Dermis microvascular lymphatic vessel endothelial cell (primary cell): ENCODE results near the gene RASD1. TPM values are rescaled to one million over a fixed set of nuclear protein-coding genes. Genes with fewer than 3 reads are reported as not detected.

Experiments
- DNase-seq, 2 donors: peaks; one replicate each; pipeline versions ENCODE4 v3.0.0 to v3.0.0-alpha.2; 2010; ENCODE audit warnings: low read depth in 2 of 2
- total RNA-seq: library from RNA; depleted of rRNA; stranded (reverse); fragments of >200 nt; gene quantifications from 2 replicates; pipeline ENCODE4 v1.2.1, GENCODE V29; 2014

The RASD1 gene
- total RNA-seq, 1 donor from 2014 or later, result 5.4 TPM

DNA sequence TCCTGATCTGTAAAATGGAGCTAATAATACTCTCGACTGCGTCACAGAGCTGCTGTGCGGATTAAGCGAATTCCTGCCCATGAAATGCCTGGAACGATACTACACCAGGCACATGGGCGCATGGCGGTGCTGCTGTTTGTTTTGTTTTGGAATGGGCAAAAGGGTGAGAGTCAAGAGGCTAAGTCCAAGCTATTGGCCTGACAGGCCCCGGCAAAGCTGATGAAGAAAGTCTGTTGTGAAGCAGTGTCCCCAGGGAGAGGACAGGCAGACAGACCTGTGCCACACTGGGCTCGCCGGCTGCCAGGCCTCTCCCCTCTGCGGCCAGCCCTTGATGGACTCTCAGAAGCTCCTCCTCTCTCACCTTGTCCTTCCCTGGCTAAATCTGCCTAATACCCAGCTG, 31.3 kb upstream of the RASD1 start:
- DNase-seq, result no peak

DNA sequence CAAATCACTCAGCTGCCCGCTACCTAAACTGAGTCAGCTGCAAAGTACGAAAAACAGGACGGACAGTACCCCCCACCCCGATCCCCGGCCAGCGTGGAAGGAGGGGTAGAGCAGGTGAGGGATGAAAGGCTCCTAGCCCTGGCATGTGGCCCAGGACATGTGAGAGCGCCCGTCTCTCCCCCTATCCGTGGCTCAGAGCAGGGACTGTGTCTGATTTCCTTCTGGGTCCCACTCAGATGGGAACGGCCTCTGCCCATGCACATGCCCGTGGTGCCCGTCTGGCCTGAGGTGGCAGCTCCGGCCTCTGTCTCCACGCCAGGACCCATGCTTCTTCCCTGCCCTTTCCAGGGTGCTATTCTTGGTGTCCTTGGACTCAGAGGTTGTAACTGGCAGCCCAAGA, 30.2 kb upstream of the RASD1 start:
- no peak for DNase-seq

DNA sequence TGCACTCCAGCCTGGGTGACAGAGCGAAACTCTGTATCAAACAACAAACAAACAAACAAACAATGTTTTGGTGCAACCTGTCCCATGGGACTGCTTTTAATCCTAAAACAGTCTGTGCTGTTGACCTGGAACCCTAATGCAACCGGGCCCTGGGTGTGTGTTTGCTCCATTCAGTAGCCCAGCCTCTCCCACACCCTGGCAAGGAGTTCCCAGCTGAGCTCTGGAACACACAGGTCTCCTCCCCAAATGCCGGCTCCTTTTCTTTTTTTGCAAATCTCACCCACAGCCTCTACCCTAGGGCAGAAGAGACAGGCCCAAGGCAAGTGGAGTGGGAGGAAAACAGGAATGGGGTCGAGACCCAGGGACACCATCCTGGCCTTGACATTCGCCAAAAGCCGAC, 29.8 kb upstream of the RASD1 start:
- no peak for DNase-seq

DNA sequence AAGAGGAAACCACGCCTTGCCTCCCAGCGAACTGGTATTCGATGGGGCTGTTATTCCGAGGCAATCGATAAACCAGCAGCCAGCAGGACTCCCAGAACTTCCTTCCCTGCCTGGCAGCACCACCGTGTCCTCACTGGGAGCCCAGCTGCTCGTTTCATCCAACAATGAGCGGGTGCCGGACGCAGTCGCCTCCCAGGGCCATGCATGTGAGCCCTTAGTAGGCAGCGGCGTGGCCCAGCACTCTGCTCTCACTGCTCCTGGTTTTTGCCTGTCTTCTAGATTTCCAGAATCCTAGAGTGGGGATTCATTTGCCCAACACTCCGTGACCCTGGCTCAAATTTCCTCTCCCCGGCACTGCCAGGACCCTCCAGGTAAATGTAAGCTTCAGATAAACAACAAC, 29.1 kb upstream of the RASD1 start:
- DNase-seq, result no peak

DNA sequence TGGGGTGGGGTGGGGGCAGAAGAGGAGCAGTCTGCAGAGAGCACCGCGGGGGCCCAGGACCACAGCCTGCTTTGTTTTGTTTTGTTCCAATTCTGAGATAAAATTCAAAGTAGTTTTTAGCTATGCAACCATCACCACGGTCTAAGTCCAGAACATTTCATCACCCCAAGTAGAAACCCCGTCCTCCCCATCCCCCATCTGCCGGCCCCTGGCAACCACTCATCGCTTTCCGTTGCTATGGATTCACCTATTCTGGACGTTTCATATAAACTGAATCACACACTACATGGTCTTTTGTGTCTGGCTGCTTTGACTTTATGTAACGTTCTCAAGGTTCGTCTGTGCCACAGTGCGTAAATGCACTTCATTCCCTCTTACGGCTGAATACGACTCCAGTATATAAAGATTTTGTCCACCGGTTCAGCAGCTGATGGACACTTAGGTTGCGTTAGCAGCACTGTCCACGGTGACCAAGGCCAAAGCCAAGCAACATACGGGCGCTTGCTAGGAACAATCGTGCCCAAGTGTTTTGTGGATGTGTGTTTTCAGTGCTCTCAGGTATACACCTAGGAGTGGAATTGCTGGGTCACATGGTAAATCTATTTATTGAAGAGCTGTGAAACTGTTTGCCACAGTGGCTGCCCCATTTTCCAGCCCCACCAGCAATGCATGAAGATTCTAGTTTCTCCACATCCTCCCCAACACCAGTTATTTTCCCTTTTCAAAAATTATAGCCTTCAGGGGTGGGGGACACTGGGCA, 27.7 kb upstream of the RASD1 start:
- DNase-seq, result no peak

DNA sequence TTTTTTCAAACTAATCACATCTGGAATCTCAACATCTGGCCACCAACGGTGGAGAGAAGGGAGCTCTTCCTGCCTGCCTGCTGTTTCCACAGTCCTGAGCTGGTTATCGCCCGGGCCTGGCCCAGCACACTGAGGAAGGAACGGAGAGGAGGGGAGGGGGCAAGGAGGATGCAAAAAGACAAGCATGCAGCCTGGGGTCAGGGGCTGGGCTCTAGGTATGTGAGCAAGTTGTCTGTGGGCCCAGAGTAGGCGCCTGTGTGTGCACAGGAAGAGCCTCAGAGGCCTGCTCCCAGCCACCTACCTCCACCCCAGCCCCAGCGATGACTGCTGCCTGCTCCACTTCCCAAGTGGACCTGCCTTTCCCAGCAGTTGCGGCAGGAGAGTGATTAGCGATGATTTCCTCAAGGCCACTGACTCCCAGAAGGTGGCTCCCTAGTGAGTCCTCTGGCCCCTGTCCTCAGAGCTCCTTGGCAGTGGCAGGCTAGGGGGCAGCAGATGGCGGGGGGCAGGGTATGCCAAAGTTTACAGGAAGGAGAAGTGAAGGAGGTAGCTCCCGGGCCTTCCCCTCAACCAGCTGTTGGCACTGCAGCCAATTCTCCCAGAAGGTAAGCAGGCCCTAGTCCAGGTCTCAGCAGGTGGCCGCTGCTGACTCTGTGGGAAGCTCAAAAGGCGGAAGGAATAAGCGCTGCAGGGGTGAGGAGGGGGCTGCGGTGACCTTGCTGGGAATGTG, 27.0 kb upstream of the RASD1 start:
- DNase-seq, result no peak

DNA sequence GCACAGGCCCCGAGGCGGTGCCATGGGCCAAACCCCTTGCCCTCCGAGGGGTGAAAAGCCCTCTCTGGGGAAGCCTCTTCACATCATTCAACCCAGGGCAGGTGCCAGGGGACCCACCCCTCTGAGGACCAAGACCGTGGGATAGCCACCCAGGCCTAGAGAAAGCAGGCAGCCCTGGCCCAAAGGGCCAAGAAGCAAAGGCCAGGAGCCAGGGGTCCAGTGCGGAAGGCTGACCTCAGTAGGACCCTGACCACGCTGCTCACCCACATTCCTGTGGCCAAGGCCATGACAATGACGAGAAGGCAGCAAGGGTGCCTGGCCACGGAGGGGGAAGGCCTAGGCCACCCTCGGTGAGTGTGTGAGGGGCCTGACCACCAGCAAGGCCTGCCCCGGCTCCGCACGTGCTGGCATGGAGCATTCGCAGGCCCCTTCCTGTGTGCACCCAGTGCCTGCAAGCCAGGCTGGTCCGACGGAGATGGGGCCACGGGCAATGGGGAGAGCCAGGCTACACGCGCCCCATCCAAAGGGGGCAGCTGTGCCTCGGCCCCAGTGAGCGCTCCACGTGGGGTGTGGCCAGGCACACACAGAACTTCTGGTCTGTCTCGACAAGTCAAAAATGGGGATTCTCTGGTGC, 24.5 kb upstream of the RASD1 start:
- no peak for DNase-seq

DNA sequence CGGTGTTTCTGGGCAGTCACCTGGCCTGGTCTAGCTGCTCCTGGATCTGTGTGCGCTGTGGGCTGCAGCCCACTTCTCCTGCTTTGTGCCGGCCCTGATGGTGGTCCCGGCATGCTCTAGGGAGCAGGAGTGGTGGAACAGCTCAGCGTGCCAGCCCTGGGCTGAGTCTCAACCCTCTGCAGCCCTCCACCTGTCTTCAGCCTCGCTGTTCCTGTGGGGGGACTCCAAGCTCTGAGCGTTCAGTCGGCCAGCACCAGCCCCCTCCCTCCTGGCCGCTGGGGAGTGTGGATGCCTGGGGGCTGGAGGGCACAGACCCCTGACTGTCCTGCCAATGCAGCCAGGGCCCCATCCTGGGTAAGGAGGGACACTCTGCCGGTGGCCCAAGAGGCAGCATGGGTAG, 23.7 kb upstream of the RASD1 start:
- no peak for DNase-seq

DNA sequence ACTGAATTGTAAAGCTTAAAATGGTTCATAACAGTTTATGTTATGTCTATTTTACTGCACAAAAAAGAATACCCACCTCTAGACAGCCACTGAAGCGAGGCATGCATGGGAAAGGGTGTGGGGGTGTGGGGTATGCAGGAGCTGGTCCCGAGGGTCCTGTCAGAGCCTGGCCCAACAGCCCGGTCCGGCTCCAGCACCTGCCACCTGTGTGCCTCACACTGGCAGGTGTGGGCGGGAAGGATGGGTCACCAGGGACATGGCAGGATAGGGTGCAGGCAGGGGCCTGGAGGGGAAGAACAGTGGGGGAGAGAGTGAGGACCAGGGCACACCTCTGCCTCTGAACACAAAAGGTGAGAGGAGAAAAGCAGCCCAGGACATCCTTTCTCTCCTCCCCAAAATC, 22.8 kb upstream of the RASD1 start:
- DNase-seq, result no peak

DNA sequence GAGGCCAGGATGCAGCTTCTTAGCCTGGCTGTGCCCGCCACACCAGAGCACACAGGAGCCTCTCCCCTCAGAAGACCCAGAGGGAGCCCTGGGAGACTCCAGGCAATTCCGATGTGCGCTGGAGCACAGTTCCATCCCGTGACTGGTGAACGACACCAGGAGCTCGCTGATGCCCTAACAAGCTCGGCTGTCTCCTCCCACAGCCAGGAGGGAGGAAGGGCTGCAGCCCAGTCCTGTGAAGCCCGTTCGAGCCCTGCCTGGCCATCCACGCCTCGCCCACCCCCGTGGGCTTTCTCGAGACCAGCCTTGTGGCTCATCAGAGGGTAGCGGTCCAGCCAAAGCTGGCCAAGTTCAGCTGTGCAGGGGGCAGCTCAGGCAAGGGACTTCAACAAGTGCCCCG, 21.8 kb upstream of the RASD1 start:
- no peak for DNase-seq

DNA sequence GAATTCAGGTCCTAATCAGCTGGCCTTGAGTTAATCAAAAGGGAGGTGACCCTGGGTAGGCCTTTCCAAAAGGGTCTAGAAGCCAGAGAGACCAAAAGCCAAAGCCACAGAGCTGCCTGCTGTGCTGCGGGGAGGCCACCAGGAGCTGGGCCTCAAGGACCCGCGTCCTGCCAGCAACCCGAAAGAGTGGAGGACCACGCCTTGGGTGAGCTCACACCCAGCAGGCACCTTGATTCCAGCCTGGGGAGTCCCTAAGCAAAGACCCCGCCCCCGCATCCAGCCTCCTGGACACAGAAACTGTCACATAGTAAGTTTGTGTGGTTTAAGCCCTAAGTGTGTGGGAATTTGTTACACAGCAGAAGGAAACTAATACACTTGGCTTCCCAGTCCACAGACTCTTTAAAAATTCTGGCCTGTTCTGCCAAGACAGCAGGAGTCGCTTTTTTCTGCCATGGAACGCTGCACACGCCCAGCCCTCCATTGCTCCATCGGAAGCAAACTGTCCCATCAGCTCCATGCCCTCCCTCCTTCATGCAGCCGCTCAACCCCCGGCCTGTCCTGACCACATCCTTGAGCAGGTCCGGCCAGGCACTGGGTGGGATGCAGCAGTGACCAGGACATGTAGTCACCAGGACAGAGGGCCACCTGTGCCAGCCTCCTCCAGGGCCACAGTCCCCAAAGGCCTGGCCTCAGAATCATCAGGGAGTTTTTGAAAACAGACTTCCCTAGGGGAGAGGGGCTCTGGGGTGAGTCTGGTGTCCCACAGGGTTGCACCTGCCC, 20.9 kb upstream of the RASD1 start:
- no peak for DNase-seq

DNA sequence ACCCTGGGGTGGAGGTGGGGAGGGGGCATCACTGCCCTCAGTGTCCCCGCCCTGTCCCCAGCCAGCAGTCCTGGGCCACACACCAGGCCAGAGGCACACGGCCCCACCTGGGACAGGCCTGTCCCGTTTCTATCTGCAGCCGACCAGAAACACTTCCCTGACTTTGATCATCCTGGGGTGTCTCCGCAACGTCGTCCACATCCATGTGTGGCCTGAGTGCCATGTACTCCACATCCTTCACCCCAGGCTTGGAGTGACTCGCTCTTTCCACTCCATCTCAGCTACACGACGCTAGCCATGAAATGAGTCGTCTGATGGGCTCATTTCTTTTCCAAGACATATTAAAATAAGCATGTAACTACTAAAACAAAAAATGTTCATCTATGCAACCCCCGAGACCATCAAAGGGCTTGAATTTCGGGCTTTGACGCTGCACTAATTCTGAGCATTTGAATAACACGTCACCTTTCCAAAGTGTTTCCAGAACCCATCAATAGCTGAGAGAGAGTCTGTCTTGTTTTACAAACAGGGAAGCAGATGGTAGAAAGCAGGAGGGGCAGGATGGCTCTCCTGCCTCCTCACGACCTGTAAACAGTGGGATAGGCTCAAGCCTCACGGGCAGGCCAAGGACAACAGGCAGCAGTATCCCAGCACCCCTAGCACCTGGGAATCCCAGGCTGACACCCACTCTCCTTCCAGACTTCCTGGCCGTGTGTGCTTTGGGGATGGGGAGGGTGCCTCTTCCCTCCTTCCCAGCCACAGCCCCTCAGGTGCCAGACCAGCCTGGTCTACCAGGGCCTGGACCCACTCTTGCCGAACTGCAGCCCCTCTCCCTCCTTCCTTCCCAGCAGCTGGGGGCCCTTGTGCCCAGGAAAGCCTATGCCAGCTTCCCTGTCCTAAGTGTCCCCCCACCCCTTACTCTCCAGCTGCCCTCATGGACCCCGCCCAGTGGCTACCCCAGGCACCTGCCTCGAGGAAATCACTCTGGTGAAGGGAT, 20.0 kb upstream of the RASD1 start:
- no peak for DNase-seq

DNA sequence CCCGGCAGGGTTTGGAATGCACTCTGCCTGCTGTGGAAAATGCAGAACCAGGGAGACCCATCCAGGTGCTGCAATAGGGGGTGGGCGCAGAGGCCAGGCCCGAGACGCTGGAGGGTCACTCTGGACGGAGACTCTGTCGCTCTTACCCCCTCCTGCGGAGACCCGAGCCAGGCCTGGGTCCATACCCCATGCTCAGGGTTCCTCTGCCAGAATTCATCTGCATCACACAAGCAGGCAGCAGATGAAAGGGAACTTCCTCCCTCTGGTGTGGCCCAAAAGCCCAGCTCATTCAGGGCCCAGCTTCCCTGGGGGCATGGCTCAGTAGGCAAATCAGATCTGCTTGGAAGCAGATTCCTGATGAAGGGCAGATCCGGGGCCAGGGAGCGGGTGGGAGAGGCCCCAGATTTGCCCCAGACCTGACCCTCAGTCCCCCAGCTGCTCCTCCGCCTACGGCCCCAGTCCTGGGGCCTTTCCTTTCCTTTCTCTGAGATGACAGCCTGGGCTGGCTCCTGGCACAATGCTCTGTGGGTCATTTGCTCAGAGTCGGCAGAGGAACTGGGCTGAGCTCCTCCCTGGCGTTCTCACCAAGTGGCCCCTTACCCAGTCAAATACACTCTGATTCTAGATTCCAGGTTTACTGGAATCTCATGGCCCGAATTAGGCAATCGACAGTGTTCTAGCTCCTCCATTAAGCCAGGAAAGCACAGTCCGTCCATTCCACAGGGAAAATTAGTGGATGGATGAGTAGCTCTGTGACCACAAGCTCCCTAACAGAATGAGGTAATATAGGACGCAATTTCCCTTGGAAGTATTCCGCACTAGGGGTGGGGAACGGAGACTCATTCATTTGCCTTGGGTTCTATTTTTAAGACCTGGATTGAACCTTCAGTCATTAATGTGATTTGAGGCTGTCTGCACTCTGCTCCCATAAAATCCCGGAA, 19.1 kb upstream of the RASD1 start:
- DNase-seq, result no peak

DNA sequence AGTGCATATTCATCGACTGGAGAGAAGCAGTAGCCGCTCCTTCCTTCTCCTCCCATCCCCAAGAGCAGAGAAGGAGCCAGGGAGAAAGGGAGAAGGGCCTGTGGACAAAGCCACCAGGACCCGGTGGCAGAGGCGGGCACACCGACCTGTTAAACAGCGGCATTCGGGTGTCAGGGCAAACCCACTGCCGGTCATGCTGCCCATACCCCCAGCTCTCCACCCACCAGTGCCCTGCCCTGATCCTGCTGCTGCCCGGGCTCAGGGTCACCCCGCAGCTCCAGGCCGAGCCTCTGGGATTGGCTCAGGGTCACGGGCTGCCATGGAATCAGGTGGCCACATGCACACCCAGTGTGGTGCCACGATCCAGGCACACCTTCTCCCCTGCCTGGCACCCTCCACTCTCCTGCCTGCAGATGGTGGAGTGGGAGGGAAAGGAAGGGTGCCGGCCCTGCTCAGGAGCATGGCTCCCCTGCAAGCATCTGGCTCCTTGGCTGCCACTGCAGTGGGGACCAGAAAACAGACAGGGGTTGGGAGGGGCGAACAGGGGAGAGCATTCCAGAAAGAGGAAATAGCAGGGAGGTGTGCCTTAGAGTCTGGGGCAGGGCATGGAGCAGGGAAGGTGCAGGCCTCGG, 18.3 kb upstream of the RASD1 start:
- no peak for DNase-seq

DNA sequence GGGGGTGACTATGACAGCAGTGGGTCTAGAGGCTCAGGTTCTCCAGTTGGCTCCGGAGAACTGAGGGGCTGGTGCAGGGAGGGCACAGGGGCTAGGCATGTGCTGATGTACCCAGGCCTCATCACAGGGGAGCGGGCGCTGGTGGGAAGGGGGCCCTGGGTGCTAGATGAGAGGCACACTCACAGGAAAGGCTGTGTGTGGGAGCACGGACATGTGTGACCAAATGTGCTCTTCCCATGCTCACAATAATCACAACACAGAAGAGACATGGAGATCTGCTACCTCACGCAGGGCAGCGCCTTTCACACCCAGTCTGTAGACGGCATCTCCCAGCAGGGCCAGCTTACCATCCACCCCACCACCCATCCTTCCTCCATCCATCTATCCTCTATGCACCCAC, 17.4 kb upstream of the RASD1 start:
- no peak for DNase-seq

DNA sequence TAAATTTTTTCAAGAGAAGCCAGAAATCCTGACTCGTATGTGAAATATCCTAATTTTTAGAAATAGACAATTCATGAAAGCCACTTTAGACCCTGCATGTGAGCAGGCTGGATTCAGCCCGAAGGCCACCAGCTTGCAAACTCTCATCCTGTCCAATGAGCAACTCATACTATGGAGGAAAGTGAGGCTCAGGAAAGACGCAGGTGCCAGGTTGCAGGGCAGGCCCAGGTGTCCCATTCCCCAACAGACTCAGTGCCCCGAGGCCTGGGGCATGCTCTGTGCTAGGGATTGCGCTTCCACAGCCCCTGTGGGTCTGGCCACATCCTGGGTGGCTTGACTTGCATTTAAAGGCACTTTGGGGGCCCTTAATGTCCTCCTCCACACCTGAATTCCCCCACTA, 16.7 kb upstream of the RASD1 start:
- no peak for DNase-seq

DNA sequence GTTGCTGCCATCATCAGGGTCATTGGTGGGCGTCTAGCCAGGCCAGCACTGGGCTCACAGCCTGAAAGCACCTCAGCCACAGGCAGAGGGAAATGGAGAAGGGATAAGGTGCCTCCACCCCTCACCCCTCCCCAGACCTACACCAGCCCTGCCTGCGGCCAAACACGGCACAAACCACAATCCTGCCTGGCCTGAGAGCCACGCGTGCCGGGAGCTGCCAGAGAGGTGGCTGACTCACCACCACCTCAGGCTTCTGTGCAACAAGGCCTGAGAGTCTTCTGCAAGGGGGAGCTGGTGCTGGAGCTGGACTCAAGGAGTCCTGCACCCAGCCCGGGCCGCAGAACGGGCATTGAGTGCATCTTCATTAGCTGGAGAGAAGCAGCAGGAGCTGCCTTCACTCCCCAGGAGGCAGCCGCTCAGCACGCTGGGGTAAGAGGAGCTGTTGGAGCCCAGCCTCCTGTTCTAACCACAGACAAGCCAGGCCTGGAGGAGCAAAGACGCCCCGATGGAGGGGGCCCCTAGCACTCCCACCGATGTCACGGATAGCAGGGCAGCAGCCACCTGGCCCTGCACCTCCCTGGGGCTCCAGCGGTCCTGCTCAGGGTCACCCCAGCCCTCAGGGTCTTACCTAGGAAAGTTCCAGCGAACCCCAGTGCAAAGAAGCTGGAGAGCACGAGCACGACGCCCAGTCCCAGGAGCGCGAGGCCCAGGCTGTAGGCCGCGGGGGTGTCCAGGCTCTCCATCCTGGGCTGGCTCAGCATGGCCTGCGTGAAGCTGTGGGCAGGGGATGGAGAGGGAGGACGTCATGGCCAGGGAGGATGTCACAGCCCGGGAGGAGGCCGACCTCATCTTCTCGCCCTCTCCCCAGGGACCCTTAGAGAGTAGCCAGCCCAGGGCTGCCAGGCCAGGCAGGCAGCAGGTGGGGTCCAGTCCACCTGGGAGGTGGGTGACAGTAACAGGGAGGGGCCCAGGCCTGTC, 16.0 kb upstream of the RASD1 start:
- no peak for DNase-seq

DNA sequence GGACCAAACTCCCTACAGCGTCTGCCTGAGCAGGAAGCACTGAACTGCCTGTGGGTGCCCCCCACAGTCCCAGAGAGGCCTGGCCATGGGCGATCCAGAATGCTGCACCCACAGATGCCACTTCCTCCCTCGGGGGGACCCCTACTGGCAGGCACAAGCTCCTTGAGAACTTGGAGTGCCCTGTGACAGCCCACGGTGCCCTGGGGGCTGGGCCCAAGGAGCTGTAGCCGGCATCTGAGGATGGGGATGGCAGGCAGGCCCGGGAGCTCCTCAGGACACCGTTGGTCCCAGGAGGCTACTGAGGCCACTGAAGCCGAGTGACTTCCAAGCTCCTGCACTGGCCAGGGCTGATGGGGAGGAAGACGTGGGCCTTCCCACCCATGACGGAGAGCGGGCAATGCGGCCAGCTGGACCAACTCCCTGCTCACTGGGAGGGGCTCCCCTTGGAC, 15.1 kb upstream of the RASD1 start:
- DNase-seq, result no peak
